Astrocyte of the cerebellum (primary cell): ENCODE results near the gene DOCK1.

Source experiments
- DNase-seq: peaks from one replicate; pipeline ENCODE4 v3.0.0-alpha.2; 2011; ENCODE audit warnings: low read depth
- H3K4me3 ChIP-seq: 2 replicates; pipeline ENCODE4 v1.5.1; 2011; ENCODE audit warnings: mild to moderate bottlenecking, low read depth, low read length, moderate library complexity
- in situ Hi-C: cut with HindIII; loops from 2 replicates; pipeline ENCODE4 v1.10.0; 2017; ENCODE audit warnings: low sequenced_read_pairs
- TF ChIP-seq, protein P1 (sequence below): IDR thresholded peaks from 2 replicates; pipeline ENCODE4 v1.5.1; 2012; ENCODE audit warnings: low read length, low read depth, moderate library complexity, mild to moderate bottlenecking; ENCODE audit errors: missing control alignments

Gene DOCK1

DNA sequence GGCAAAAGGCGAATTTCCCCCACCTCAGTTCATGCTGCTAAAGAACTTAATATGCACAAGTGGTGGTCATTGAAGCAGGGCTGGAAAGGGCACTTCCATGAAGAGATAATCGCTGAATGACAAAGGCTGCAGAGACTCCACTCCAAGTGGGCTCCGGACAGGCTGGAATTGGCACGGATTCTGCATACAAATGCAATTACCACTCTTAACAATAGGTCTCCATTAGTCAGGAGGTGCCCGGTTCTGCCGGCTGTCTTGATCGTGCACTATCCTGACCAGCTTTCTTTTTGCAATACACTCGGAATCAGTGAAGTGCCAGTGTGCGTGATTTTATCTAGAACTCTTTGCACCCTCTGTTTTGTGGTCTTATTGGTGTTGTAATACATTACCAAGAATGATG, 241.4 kb downstream of the DOCK1 start:
- no peak overlapping the region for H3K4me3 ChIP-seq
- no peak for DNase-seq
- TF ChIP-seq, protein P1, sequence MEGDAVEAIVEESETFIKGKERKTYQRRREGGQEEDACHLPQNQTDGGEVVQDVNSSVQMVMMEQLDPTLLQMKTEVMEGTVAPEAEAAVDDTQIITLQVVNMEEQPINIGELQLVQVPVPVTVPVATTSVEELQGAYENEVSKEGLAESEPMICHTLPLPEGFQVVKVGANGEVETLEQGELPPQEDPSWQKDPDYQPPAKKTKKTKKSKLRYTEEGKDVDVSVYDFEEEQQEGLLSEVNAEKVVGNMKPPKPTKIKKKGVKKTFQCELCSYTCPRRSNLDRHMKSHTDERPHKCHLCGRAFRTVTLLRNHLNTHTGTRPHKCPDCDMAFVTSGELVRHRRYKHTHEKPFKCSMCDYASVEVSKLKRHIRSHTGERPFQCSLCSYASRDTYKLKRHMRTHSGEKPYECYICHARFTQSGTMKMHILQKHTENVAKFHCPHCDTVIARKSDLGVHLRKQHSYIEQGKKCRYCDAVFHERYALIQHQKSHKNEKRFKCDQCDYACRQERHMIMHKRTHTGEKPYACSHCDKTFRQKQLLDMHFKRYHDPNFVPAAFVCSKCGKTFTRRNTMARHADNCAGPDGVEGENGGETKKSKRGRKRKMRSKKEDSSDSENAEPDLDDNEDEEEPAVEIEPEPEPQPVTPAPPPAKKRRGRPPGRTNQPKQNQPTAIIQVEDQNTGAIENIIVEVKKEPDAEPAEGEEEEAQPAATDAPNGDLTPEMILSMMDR = no peak
- in situ Hi-C loops = no loop called here

DNA sequence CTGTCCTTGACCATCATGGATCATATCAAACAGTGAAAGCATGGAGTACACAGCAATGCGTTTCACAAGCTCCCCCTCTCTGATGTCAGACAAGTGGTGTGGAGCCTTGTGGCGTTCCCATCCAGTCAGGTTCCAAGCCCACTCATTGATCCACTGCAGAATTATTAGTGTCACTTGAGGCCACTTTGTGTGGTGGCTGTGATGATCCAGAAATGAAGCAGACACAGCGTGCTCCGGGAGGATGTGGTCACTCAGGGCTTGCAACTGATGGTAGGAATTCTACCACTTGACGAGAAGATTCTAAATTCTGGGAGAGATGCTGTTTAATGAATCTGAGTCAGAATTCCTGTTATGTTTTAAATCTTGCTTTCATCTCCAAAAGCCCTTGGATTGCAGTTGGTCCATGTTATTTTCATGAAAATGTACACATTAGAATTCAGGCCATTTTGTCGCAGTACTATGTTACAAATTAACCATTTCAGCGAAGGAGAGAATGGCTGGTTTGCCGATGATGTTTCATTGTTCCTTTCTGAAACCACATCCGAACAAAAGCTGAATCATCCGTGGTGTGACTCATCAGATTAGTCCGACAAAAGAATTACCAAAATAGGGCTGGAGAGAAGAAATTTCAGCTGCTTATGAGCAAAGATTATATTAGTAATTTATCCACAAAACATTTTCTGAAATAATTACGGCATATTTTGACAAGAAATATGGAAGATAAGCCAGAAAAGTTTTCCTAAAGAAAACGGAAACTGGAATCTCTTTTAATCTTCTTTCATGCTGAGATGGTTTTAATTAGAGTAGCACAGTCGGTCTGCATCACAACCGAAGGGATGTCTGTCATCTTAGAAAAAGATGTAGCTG, 243.1 kb downstream of the DOCK1 start:
- in situ Hi-C loops = no loop called here
- TF ChIP-seq, protein P1 = no peak
- no peak overlapping the region for H3K4me3 ChIP-seq
- DNase-seq = peak; percentile 88

DNA sequence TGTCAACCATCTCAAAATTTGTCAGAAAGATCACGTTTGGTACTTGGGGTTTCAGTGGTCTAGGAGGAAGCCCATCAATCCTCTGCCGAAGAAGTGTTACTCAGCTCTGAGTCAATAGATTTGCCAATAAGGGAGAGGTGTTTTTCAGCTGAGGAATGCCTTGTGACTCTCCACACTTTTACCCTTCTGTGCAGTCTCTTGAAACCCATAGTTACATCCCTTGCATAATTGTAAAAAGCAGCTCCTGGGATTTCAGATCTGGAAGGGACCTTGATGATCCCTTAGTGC, 243.6 kb downstream of the DOCK1 start:
- TF ChIP-seq, protein P1 = no peak
- in situ Hi-C loops = no loop called here
- peak; percentile 41 for DNase-seq
- H3K4me3 ChIP-seq = no peak overlapping the region

DNA sequence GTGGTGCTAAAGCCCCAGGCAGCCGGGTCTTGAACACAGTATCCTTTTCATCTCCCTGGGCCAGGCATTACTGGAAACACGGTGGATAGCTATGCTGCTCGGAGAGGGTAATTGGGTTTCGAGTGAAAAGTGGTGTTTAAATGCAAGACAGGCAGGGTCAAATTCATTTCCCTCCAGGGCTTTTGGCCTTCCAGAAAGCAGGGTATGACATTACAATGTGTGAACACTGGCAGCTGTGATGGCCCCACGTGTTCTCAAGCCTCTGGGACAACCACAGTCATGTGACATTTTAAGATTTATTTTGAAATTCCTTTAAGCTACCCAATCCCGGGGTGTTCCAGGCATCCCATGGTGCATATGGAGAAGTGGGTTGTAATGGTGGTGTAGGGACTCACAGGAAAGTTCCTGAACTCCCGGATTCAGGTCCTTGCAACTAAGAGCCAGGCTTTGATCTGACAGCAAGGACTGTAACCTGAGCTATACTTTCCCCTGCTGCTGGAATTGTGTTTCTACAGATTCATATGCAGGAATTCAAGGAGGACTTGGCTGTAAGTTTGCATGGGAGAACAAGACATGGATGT, 244.4 kb downstream of the DOCK1 start:
- no peak overlapping the region for H3K4me3 ChIP-seq
- TF ChIP-seq, protein P1 = peak; percentile 8
- peak; percentile 53 for DNase-seq
- in situ Hi-C loops = no loop called here

DNA sequence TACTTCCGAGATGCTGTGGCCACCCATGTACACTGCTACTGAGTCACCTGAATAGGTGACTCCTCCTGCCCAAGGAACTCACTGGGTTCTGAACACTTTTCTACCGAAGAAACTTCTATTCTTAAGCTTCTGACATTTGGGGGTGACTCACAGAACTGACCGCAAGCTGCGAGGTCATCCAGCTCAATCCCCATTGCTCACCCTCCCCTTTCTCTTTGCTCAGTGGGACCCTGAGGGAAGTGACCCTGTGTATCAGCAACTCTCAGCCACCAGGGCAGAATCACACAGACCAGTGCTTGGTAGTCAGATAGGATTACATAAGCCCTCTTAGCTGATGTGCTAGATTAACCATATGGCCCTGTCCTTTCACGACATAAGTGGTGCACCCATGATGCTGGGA, 244.9 kb downstream of the DOCK1 start:
- no peak overlapping the region for H3K4me3 ChIP-seq
- peak; percentile 28 for DNase-seq
- TF ChIP-seq, protein P1 = peak; percentile 1
- in situ Hi-C loops = no loop called here

DNA sequence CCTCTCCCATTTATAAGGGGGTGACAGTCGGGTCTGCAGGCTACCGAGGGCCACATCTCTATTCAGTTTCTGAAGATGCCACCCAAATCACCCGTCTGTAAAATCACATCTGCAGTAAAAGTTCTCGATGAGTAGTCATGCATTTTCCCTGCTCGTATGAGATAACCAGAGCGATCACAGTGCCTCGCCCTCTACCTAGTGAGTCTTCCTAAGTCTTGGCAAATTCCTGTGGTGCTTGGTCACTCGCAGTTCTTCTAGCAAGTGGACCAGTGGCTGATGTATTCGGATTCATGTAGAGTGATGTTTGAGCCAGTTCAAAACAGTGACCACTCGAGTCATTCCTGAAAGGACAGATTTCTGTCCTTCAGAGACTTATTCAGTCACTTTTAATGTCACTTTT, 246.3 kb downstream of the DOCK1 start:
- H3K4me3 ChIP-seq = no peak overlapping the region
- TF ChIP-seq, protein P1 = no peak
- DNase-seq = no peak
- in situ Hi-C loops = no loop called here
